MM.1S (cell line): ENCODE data around the gene BOC.

Experiments
- DNase-seq: peaks from one replicate; pipeline ENCODE4 v3.0.0-alpha.2; 2015
- H2AFZ ChIP-seq: fragments of 300-600 bp; sonication (generic); 2 replicates; pipeline ENCODE4 v1.6.0; 2016; ENCODE audit warnings: antibody characterized with exemption, low read length
- H3F3A ChIP-seq: fragments of 300-600 bp; sonication (generic); 2 replicates; pipeline ENCODE4 v1.6.1; 2016; ENCODE audit warnings: mild to moderate bottlenecking, antibody characterized with exemption, low read length, moderate library complexity, mixed read lengths; ENCODE audit not compliant: insufficient read depth
- H3K27ac ChIP-seq: fragments of 300-600 bp; sonication (generic); 2 replicates; pipeline ENCODE4 v1.5.1; 2016; ENCODE audit warnings: mild to moderate bottlenecking, low read length
- H3K27me3 ChIP-seq: fragments of 300-600 bp; sonication (generic); replicated peaks from 2 replicates; pipeline ENCODE4 v1.6.0; 2016; ENCODE audit warnings: low read length; ENCODE audit not compliant: insufficient read depth
- H3K36me3 ChIP-seq: fragments of 300-600 bp; sonication (generic); replicated peaks from 2 replicates; pipeline ENCODE4 v1.6.1; 2016; ENCODE audit warnings: mild to moderate bottlenecking, low read length, mixed read lengths; ENCODE audit not compliant: insufficient read depth
- H3K4me1 ChIP-seq: fragments of 300-600 bp; sonication (generic); 2 replicates; pipeline ENCODE4 v1.6.1; 2016; ENCODE audit warnings: low read length, mixed read lengths
- H3K4me2 ChIP-seq: fragments of 300-600 bp; sonication (generic); 2 replicates; pipeline ENCODE4 v1.6.0; 2016; ENCODE audit warnings: low read depth, low read length
- H3K4me3 ChIP-seq: fragments of 300-600 bp; sonication (generic); 2 replicates; pipeline ENCODE4 v1.5.1; 2016; ENCODE audit warnings: low read length, mixed read lengths
- H3K79me2 ChIP-seq: fragments of 300-600 bp; sonication (generic); 2 replicates; pipeline ENCODE4 v1.6.1; 2016; ENCODE audit warnings: mixed run types, low read length, mixed read lengths
- H3K9ac ChIP-seq: fragments of 300-600 bp; sonication (generic); 2 replicates; pipeline ENCODE4 v1.6.1; 2016; ENCODE audit warnings: low read length, mixed read lengths
- H3K9me2 ChIP-seq: fragments of 300-600 bp; sonication (generic); replicated peaks from 2 replicates; pipeline ENCODE4 v1.6.1; 2016; ENCODE audit warnings: mild to moderate bottlenecking, low read length, mixed read lengths; ENCODE audit not compliant: insufficient read depth
- H3K9me3 ChIP-seq: fragments of 300-600 bp; sonication (generic); replicated peaks from 2 replicates; pipeline ENCODE4 v1.6.1; 2016; ENCODE audit warnings: mild to moderate bottlenecking, low read length, mixed read lengths; ENCODE audit not compliant: insufficient read depth
- H4K20me1 ChIP-seq: fragments of 300-600 bp; sonication (generic); 2 replicates; pipeline ENCODE4 v1.6.1; 2016; ENCODE audit warnings: mild to moderate bottlenecking, low read length, moderate library complexity, mixed read lengths; ENCODE audit not compliant: insufficient read depth
- EZH2 ChIP-seq: fragments of 300-600 bp; sonication (generic); optimal IDR thresholded peaks from 2 replicates; pipeline ENCODE3; 2017; ENCODE audit warnings: low read depth, mild to moderate bottlenecking, antibody characterized with exemption, low read length, mixed read lengths
- EZH2phosphoT487 ChIP-seq: fragments of 300-600 bp; sonication (generic); IDR thresholded peaks from 2 replicates; pipeline ENCODE4 v1.6.1; 2018; ENCODE audit warnings: antibody characterized with exemption, low read length
- TF ChIP-seq, protein P1 (sequence below): fragments of 300-600 bp; sonication (generic); IDR thresholded peaks from 2 replicates; pipeline ENCODE4 v1.5.1; 2016; ENCODE audit warnings: antibody characterized with exemption, low read length, mixed read lengths

The BOC gene

DNA sequence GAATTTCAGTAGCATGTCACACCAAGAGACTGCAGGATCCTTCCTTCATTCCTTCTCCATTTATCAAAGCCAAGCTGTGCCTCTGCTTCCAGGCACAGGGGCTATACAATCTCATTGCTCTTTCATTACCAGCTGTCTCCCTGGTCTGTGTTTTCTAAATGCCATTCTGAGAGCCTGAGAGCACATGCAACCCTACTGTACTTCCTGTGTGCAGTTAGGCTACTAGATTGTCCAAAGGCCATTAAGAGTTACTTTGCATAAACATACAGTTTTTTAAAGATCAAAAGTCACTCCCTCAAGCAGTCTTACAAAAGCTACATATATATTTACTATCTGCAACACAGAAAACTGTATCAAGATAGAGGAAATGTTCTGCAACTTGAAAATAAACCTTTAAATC, 119.8 kb downstream of the BOC start:
- no peaks in the 10 kb centered on the region for H4K20me1 ChIP-seq
- TF ChIP-seq EZH2 (no peak), EZH2phosphoT487 (no peak)
- TF ChIP-seq, protein P1, sequence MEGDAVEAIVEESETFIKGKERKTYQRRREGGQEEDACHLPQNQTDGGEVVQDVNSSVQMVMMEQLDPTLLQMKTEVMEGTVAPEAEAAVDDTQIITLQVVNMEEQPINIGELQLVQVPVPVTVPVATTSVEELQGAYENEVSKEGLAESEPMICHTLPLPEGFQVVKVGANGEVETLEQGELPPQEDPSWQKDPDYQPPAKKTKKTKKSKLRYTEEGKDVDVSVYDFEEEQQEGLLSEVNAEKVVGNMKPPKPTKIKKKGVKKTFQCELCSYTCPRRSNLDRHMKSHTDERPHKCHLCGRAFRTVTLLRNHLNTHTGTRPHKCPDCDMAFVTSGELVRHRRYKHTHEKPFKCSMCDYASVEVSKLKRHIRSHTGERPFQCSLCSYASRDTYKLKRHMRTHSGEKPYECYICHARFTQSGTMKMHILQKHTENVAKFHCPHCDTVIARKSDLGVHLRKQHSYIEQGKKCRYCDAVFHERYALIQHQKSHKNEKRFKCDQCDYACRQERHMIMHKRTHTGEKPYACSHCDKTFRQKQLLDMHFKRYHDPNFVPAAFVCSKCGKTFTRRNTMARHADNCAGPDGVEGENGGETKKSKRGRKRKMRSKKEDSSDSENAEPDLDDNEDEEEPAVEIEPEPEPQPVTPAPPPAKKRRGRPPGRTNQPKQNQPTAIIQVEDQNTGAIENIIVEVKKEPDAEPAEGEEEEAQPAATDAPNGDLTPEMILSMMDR, result no peak
- no peaks in the 10 kb centered on the region for H3K9me3 ChIP-seq
- no peaks in the 10 kb centered on the region for H3K36me3 ChIP-seq
- no peak overlapping the region for H3K4me3 ChIP-seq
- no peak overlapping the region for H3K9ac ChIP-seq
- DNase-seq, result no peak
- no peaks in the 10 kb centered on the region for H3K4me1 ChIP-seq
- no peaks in the 10 kb centered on the region for H3K9me2 ChIP-seq
- no peaks in the 10 kb centered on the region for H3K79me2 ChIP-seq
- no peaks in the 10 kb centered on the region for H3K27me3 ChIP-seq
- no peaks in the 10 kb centered on the region for H3F3A ChIP-seq
- no peak overlapping the region for H3K27ac ChIP-seq
- no peak overlapping the region for H3K4me2 ChIP-seq
- H2AFZ ChIP-seq, result no peak overlapping the region
